D341Med (cell line): ENCODE results near the gene TRAPPC12.
"Not testable (repeated sequence)": the region's sequence is repeated elsewhere in the genome, so short reads cannot be mapped to it uniquely, and the experiment has no call there.

Experiments used
- DNase-seq: peaks from one replicate; pipeline ENCODE4 v3.0.0; 2012; ENCODE audit warnings: low spot score

The TRAPPC12 gene

GRCh38 chr2:3487432-3487831 is 107.9 kb downstream of the TRAPPC12 start:
- DNase-seq, result no peak

GRCh38 chr2:3488061-3488531 is 108.6 kb downstream of the TRAPPC12 start:
- DNase-seq, result no peak

- DNase-seq, result no peak
These were observed 109.6 kb downstream of the TRAPPC12 start for GRCh38 chr2:3488855-3489763.

- DNase-seq, result no peak
These were observed 110.2 kb downstream of the TRAPPC12 start for GRCh38 chr2:3489764-3490115.

- DNase-seq, result no peak
These were observed 111.0 kb downstream of the TRAPPC12 start for GRCh38 chr2:3490191-3491170.

- no peak for DNase-seq
These were observed 111.8 kb downstream of the TRAPPC12 start for GRCh38 chr2:3491306-3491705.

GRCh38 chr2:3491716-3492474 is 112.4 kb downstream of the TRAPPC12 start:
- no peak for DNase-seq

- DNase-seq, result not testable (repeated sequence)
These were observed 112.9 kb downstream of the TRAPPC12 start for GRCh38 chr2:3492475-3492787.

- DNase-seq, result no peak
These were observed 113.6 kb downstream of the TRAPPC12 start for GRCh38 chr2:3492951-3493614.

GRCh38 chr2:3493615-3494007 is 114.1 kb downstream of the TRAPPC12 start:
- DNase-seq, result no peak

- no peak for DNase-seq
These were observed 115.6 kb downstream of the TRAPPC12 start for GRCh38 chr2:3494984-3495666.

GRCh38 chr2:3496708-3497080 is 117.2 kb downstream of the TRAPPC12 start:
- DNase-seq, result not testable (repeated sequence)

- DNase-seq, result no peak
These were observed 119.4 kb downstream of the TRAPPC12 start for GRCh38 chr2:3498783-3499394.

- DNase-seq, result no peak
These were observed 120.9 kb downstream of the TRAPPC12 start for GRCh38 chr2:3500326-3500899.

- DNase-seq, result no peak
These were observed 123.6 kb downstream of the TRAPPC12 start for GRCh38 chr2:3503046-3503445.

- DNase-seq, result no peak
These were observed 124.0 kb downstream of the TRAPPC12 start for GRCh38 chr2:3503483-3503882.

GRCh38 chr2:3504741-3505140 is 125.2 kb downstream of the TRAPPC12 start:
- no peak for DNase-seq

- no peak for DNase-seq
These were observed 126.3 kb downstream of the TRAPPC12 start for GRCh38 chr2:3505771-3506170.

- DNase-seq, result no peak
These were observed 132.6 kb downstream of the TRAPPC12 start for GRCh38 chr2:3512086-3512485.
